IMR-90 (cell line): ENCODE results near the gene ZFAND5. TPM values are rescaled to one million over a fixed set of nuclear protein-coding genes. Genes with fewer than 3 reads are reported as not detected.

ENCODE experiments used
- ATAC-seq: fragments of 200-7000 bp; cut with Tn5 transposase; 2 replicates; pipeline ENCODE4 v1.9.1; 2020; ENCODE audit warnings: low read depth, mild to moderate bottlenecking, moderate library complexity
- BruUV-seq: library from RNA; stranded (reverse); fragments of 400-500 nt; replicated peaks from 2 replicates; lab custom pipeline; 2021; lab: Mats Ljungman, UMichigan
- CTCF ChIA-PET: fragments of 300-600 bp; formaldehyde crosslinking; extraction: SDS; loops from one replicate; lab custom pipeline; 2021; ENCODE audit warnings: antibody characterized with exemption; lab: Yijun Ruan, JAX
- POLR2A ChIA-PET: fragments of 300-600 bp; sonication (Branson Sonifier 250); formaldehyde crosslinking; loops from one replicate; lab custom pipeline; 2022; ENCODE audit warnings: antibody characterized with exemption; ENCODE audit not compliant: unreplicated experiment; lab: Charles Lee
- DNase-seq: peaks from one replicate; pipeline ENCODE4 v3.0.0; 2013
- H2AFZ ChIP-seq: replicated peaks from 2 replicates; pipeline ENCODE3; 2013; ENCODE audit warnings: low read length, mild to moderate bottlenecking; ENCODE audit not compliant: poor library complexity
- H2AK5ac ChIP-seq: 2 replicates; pipeline ENCODE4 v1.6.1; 2013; ENCODE audit warnings: low read depth, low read length, inconsistent platforms
- H2AK9ac ChIP-seq: replicated peaks from 2 replicates; pipeline ENCODE3; 2013; ENCODE audit warnings: mild to moderate bottlenecking, low read depth, low read length, moderate library complexity; ENCODE audit not compliant: poor library complexity
- H2BK120ac ChIP-seq: 2 replicates; pipeline ENCODE4 v1.6.1; 2013; ENCODE audit warnings: low read depth, low read length, inconsistent platforms
- H2BK15ac ChIP-seq: 3 replicates; pipeline ENCODE4 v1.6.1; 2013; ENCODE audit warnings: low read depth, low read length, inconsistent platforms
- H2BK20ac ChIP-seq: 2 replicates; pipeline ENCODE4 v1.6.1; 2013; ENCODE audit warnings: low read depth, mild to moderate bottlenecking, inconsistent platforms, low read length, moderate library complexity
- H2BK5ac ChIP-seq: 2 replicates; pipeline ENCODE4 v1.6.1; 2013; ENCODE audit warnings: mild to moderate bottlenecking, low read depth, low read length, inconsistent platforms; ENCODE audit not compliant: poor library complexity, severe bottlenecking
- H3K14ac ChIP-seq: replicated peaks from 2 replicates; pipeline ENCODE4 v1.6.1; 2013; ENCODE audit warnings: low read depth, low read length, inconsistent platforms
- H3K18ac ChIP-seq: 2 replicates; pipeline ENCODE4 v1.6.1; 2013; ENCODE audit warnings: low read depth, low read length, control low read depth
- H3K23ac ChIP-seq: 2 replicates; pipeline ENCODE4 v1.6.1; 2013; ENCODE audit warnings: low read depth, low read length, inconsistent platforms
- H3K27ac ChIP-seq: 2 replicates; pipeline ENCODE4 v1.5.1; 2013; ENCODE audit warnings: mild to moderate bottlenecking, control low read depth, low read length; ENCODE audit not compliant: insufficient read depth
- H3K27me3 ChIP-seq: 2 replicates; pipeline ENCODE4 v1.6.1; 2013; ENCODE audit warnings: low read length; ENCODE audit not compliant: control insufficient read depth, insufficient read depth
- H3K36me3 ChIP-seq: 2 replicates; pipeline ENCODE4 v1.6.1; 2013; ENCODE audit warnings: low read length, mixed read lengths; ENCODE audit not compliant: control insufficient read depth, insufficient read depth
- H3K4ac ChIP-seq: 2 replicates; pipeline ENCODE4 v1.6.1; 2013; ENCODE audit warnings: low read depth, low read length, inconsistent platforms
- H3K4me1 ChIP-seq: 2 replicates; pipeline ENCODE4 v1.6.1; 2013; ENCODE audit warnings: low read length, mixed read lengths; ENCODE audit not compliant: control insufficient read depth, insufficient read depth
- H3K4me2 ChIP-seq: 2 replicates; pipeline ENCODE4 v1.6.1; 2013; ENCODE audit warnings: low read depth, mild to moderate bottlenecking, control low read depth, low read length, moderate library complexity
- H3K4me3 ChIP-seq: 2 replicates; pipeline ENCODE4 v1.5.1; 2013; ENCODE audit warnings: low read depth, mild to moderate bottlenecking, control low read depth, low read length, moderate library complexity; ENCODE audit not compliant: insufficient read depth
- H3K56ac ChIP-seq: 2 replicates; pipeline ENCODE4 v1.6.1; 2013; ENCODE audit warnings: low read length, inconsistent platforms; ENCODE audit not compliant: insufficient read depth; ENCODE audit errors: extremely low read depth
- H3K79me1 ChIP-seq, 2 experiments: 2 replicates each; pipeline ENCODE4 v1.6.1; 2013; ENCODE audit warnings: low read length in 2 of 2, inconsistent platforms in 1 of 2, low read depth in 1 of 2
- H3K9ac ChIP-seq: 2 replicates; pipeline ENCODE4 v1.6.1; 2013; ENCODE audit warnings: low read depth, low read length, control low read depth
- H3K9me1 ChIP-seq: 2 replicates; pipeline ENCODE4 v1.6.1; 2013; ENCODE audit warnings: low read length, inconsistent platforms; ENCODE audit not compliant: insufficient read depth
- H3K9me3 ChIP-seq: 2 replicates; pipeline ENCODE4 v1.6.1; 2013; ENCODE audit warnings: low read length; ENCODE audit not compliant: control insufficient read depth, insufficient read depth
- H4K20me1 ChIP-seq: 2 replicates; pipeline ENCODE4 v1.6.1; 2013; ENCODE audit warnings: low read length, inconsistent platforms; ENCODE audit not compliant: insufficient read depth
- H4K5ac ChIP-seq: 2 replicates; pipeline ENCODE4 v1.6.1; 2013; ENCODE audit warnings: mild to moderate bottlenecking, low read depth, low read length, control low read depth
- H4K8ac ChIP-seq, 2 experiments: 2 replicates each; pipeline ENCODE4 v1.6.1; 2013; ENCODE audit warnings: low read depth in 2 of 2, low read length in 2 of 2, control low read depth in 1 of 2, inconsistent platforms in 1 of 2
- H4K91ac ChIP-seq: 2 replicates; pipeline ENCODE4 v1.6.1; 2013; ENCODE audit warnings: low read depth, low read length, inconsistent platforms; ENCODE audit not compliant: insufficient read depth
- CEBPB ChIP-seq: IDR thresholded peaks from 2 replicates; pipeline ENCODE4 v1.6.1; 2012; ENCODE audit warnings: low read depth, low read length, improper control_type of control experiment
- CHD1 ChIP-seq: IDR thresholded peaks from 2 replicates; pipeline ENCODE4 v1.6.1; 2012; ENCODE audit warnings: low read depth, low read length, improper control_type of control experiment
- MAFK ChIP-seq: IDR thresholded peaks from 2 replicates; pipeline ENCODE4 v1.6.1; 2012; ENCODE audit warnings: low read depth, low read length, improper control_type of control experiment
- MAZ ChIP-seq: IDR thresholded peaks from 2 replicates; pipeline ENCODE4 v1.6.1; 2012; ENCODE audit warnings: low read depth, mild to moderate bottlenecking, low read length, improper control_type of control experiment, moderate library complexity, borderline replicate concordance
- NFE2L2 ChIP-seq: fragments of 150-350 bp; IDR thresholded peaks from 2 replicates; pipeline ENCODE4 v1.6.1; 2016; ENCODE audit warnings: low read depth, mild to moderate bottlenecking, low read length
- POLR2A ChIP-seq: IDR thresholded peaks from 2 replicates; pipeline ENCODE4 v1.6.1; 2012; ENCODE audit warnings: mild to moderate bottlenecking, low read depth, low read length
- RAD21 ChIP-seq: IDR thresholded peaks from 2 replicates; pipeline ENCODE4 v1.6.1; 2012; ENCODE audit warnings: low read length, improper control_type of control experiment
- RFX5 ChIP-seq: IDR thresholded peaks from 2 replicates; pipeline ENCODE4 v1.8.0; 2012; ENCODE audit warnings: low read depth, mild to moderate bottlenecking, low read length, moderate library complexity
- WGBS, 2 experiments: methylation state at CpG; one replicate each; pipeline versions ENCODE4 v1.1.5 to v1.1.7; 2013; ENCODE audit warnings: missing lambda C conversion rate in 2 of 2; ENCODE audit not compliant: insufficient read length in 1 of 2; ENCODE audit errors: extremely low coverage in 2 of 2; 5-methylcytosine and 5-hydroxymethylcytosine counted together
- dilution Hi-C: fragments of 300-500 bp; cut with HindIII; formaldehyde crosslinking; loops from one replicate; pipeline ENCODE4 v1.14.3; 2018; ENCODE audit warnings: low sequenced_read_pairs; ENCODE audit not compliant: unreplicated experiment
- in situ Hi-C: fragments of 300-500 bp; cut with MboI; formaldehyde crosslinking; loops from 3 replicates; pipeline ENCODE4 v1.14.3; 2019; ENCODE audit warnings: low sequenced_read_pairs, inconsistent platforms, mixed read lengths
- intact Hi-C: fragments of 100-400 bp; cut with micrococcal nuclease; formaldehyde crosslinking; loops from 2 replicates; pipeline ENCODE4 v1.10.0; 2022
- polyA plus RNA-seq, 3 experiments: library from polyadenylated mRNA; depleted of rRNA; stranded (reverse); fragments of >200 nt; gene quantifications; 2 replicates each; pipeline ENCODE4 v1.2.3, GENCODE V29; 2012; ENCODE audit warnings: low replicate concordance in 1 of 3
- total RNA-seq: library from RNA; depleted of rRNA; stranded (reverse); fragments of >200 nt; gene quantifications from 2 replicates; pipeline ENCODE4 v1.2.3, GENCODE V29; 2012
- TF ChIP-seq, protein P1 (sequence below): fragments of 150-350 bp; IDR thresholded peaks from 2 replicates; pipeline ENCODE4 v1.6.1; 2017; ENCODE audit warnings: mild to moderate bottlenecking, antibody characterized with exemption, low read length, low read depth
- TF ChIP-seq, protein P2 (sequence below): fragments of 150-350 bp; IDR thresholded peaks from 2 replicates; pipeline ENCODE4 v1.6.1; 2016; ENCODE audit warnings: low read depth, mild to moderate bottlenecking, low read length, moderate library complexity, borderline replicate concordance
- TF ChIP-seq, protein P3 (sequence below): conservative IDR thresholded peaks from 2 replicates; pipeline ENCODE4 v1.5.1; 2012; ENCODE audit warnings: mild to moderate bottlenecking, low read depth, low read length, improper control_type of control experiment

Gene ZFAND5
- total and polyA plus RNA-seq, 2 of the 4 experiments (the other 2 are of a cell fraction): 35.8 to 85.2 TPM

GRCh38 chr9:72313507-72313906 lies 51.5 kb downstream of the ZFAND5 start:
- Histone ChIP-seq H3K27ac (no peak overlapping the region), H3K9ac (no peak overlapping the region), H2AK9ac (no peak overlapping the region), H3K23ac (no peak overlapping the region), H2BK120ac (no peak overlapping the region), H2AFZ (no peak overlapping the region), H3K14ac (no peak overlapping the region), H3K56ac (no peak overlapping the region), H3K9me3 (no peaks in the 10 kb centered on the region), H3K27me3 (no peaks in the 10 kb centered on the region), H4K8ac (no peak overlapping the region), H3K79me1 (no peaks in the 10 kb centered on the region), H3K9me1 (peaks cover 5% of the 10 kb centered on the region; the same call in 1 of the 2 replicates), H3K4me2 (no peak overlapping the region), H2BK20ac (no peak overlapping the region), H2AK5ac (no peak overlapping the region), H3K36me3 (no peaks in the 10 kb centered on the region), H2BK15ac (no peak overlapping the region), H4K20me1 (no peaks in the 10 kb centered on the region), H3K18ac (no peak overlapping the region), H4K91ac (no peak overlapping the region), H4K5ac (no peak overlapping the region), H3K4me1 (peaks cover 4% of the 10 kb centered on the region), H3K4me3 (no peak overlapping the region), H2BK5ac (no peak overlapping the region), H3K4ac (no peak overlapping the region)
- DNase-seq (no peak), ATAC-seq (no peak)
- TF ChIP-seq NFE2L2: no peak
- TF ChIP-seq MAZ: no peak
- no peak for TF ChIP-seq RAD21
- TF ChIP-seq POLR2A: no peak
- TF ChIP-seq MAFK: no peak
- no peak for TF ChIP-seq CEBPB
- TF ChIP-seq, protein P1, sequence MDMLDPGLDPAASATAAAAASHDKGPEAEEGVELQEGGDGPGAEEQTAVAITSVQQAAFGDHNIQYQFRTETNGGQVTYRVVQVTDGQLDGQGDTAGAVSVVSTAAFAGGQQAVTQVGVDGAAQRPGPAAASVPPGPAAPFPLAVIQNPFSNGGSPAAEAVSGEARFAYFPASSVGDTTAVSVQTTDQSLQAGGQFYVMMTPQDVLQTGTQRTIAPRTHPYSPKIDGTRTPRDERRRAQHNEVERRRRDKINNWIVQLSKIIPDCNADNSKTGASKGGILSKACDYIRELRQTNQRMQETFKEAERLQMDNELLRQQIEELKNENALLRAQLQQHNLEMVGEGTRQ: no peak
- TF ChIP-seq RFX5: no peak
- TF ChIP-seq, protein P2, sequence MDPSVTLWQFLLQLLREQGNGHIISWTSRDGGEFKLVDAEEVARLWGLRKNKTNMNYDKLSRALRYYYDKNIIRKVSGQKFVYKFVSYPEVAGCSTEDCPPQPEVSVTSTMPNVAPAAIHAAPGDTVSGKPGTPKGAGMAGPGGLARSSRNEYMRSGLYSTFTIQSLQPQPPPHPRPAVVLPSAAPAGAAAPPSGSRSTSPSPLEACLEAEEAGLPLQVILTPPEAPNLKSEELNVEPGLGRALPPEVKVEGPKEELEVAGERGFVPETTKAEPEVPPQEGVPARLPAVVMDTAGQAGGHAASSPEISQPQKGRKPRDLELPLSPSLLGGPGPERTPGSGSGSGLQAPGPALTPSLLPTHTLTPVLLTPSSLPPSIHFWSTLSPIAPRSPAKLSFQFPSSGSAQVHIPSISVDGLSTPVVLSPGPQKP: no peak
- no peak for TF ChIP-seq CHD1
- TF ChIP-seq, protein P3, sequence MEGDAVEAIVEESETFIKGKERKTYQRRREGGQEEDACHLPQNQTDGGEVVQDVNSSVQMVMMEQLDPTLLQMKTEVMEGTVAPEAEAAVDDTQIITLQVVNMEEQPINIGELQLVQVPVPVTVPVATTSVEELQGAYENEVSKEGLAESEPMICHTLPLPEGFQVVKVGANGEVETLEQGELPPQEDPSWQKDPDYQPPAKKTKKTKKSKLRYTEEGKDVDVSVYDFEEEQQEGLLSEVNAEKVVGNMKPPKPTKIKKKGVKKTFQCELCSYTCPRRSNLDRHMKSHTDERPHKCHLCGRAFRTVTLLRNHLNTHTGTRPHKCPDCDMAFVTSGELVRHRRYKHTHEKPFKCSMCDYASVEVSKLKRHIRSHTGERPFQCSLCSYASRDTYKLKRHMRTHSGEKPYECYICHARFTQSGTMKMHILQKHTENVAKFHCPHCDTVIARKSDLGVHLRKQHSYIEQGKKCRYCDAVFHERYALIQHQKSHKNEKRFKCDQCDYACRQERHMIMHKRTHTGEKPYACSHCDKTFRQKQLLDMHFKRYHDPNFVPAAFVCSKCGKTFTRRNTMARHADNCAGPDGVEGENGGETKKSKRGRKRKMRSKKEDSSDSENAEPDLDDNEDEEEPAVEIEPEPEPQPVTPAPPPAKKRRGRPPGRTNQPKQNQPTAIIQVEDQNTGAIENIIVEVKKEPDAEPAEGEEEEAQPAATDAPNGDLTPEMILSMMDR: no peak
- intact Hi-C loops (no loop called here), in situ Hi-C loops (no loop called here), dilution Hi-C loops (no loop called here)
- POLR2A ChIA-PET: no interaction called here
- no TSS peak for BruUV-seq
- no CpG with 5 or more reads among the region's 3 CpGs for WGBS, 2 experiments
- CTCF ChIA-PET: no interaction called here
